Astrocyte (in vitro differentiated cells and primary cell): ENCODE data around the gene HECA. TPM values are rescaled to one million over a fixed set of nuclear protein-coding genes. Genes with fewer than 3 reads are reported as not detected.

ENCODE experiments used
- DNase-seq: peaks from one replicate; pipeline ENCODE4 v3.0.0-alpha.2; 2010; ENCODE audit warnings: low read depth
- FAIRE-seq: peaks from 2 replicates; lab custom pipeline; 2011; peaks lifted over from hg19 to GRCh38; lab: Jason Lieb, UNC
- H2AFZ ChIP-seq: 2 replicates; pipeline ENCODE4 v1.6.0; 2012; ENCODE audit warnings: low read depth, low read length, inconsistent platforms
- H3K27ac ChIP-seq: 2 replicates; pipeline ENCODE4 v1.5.1; 2011; ENCODE audit warnings: low read depth, low read length, inconsistent platforms
- H3K27me3 ChIP-seq: 2 replicates; pipeline ENCODE4 v1.6.0; 2011; ENCODE audit warnings: low read length, inconsistent platforms; ENCODE audit not compliant: insufficient read depth
- H3K36me3 ChIP-seq: 2 replicates; pipeline ENCODE4 v1.5.1; 2011; ENCODE audit warnings: low read length, inconsistent platforms; ENCODE audit not compliant: insufficient read depth
- H3K4me1 ChIP-seq: 2 replicates; pipeline ENCODE4 v1.5.1; 2011; ENCODE audit warnings: low read length, inconsistent platforms; ENCODE audit not compliant: insufficient read depth
- H3K4me2 ChIP-seq: 2 replicates; pipeline ENCODE4 v1.6.0; 2012; ENCODE audit warnings: low read length, inconsistent platforms
- H3K4me3 ChIP-seq: 2 replicates; pipeline ENCODE4 v1.5.1; 2011; ENCODE audit warnings: low read depth, mild to moderate bottlenecking, low read length, inconsistent platforms; ENCODE audit not compliant: insufficient read depth
- H3K79me2 ChIP-seq: 2 replicates; pipeline ENCODE4 v1.6.0; 2012; ENCODE audit warnings: mild to moderate bottlenecking, low read length, inconsistent platforms; ENCODE audit not compliant: insufficient read depth
- H3K9ac ChIP-seq: 2 replicates; pipeline ENCODE4 v1.6.0; 2012; ENCODE audit warnings: mild to moderate bottlenecking, low read length, inconsistent platforms
- H3K9me3 ChIP-seq: 2 replicates; pipeline ENCODE4 v1.5.1; 2012; ENCODE audit warnings: low read depth, mild to moderate bottlenecking, low read length, inconsistent platforms; ENCODE audit not compliant: insufficient read depth
- H4K20me1 ChIP-seq: 2 replicates; pipeline ENCODE4 v1.6.0; 2012; ENCODE audit warnings: low read length, inconsistent platforms; ENCODE audit not compliant: insufficient read depth
- H3K27ac Mint-ChIP-seq: one replicate; pipeline ENCODE4 v1.8.0; 2021; ENCODE audit warnings: mild to moderate bottlenecking, mixed read lengths; ENCODE audit not compliant: unreplicated experiment
- H3K27me3 Mint-ChIP-seq: one replicate; pipeline ENCODE4 v1.8.0; 2021; ENCODE audit warnings: low read depth, mixed read lengths; ENCODE audit not compliant: unreplicated experiment
- H3K36me3 Mint-ChIP-seq: one replicate; pipeline ENCODE4 v1.8.0; 2021; ENCODE audit warnings: low read depth, mixed read lengths; ENCODE audit not compliant: unreplicated experiment
- H3K4me1 Mint-ChIP-seq: one replicate; pipeline ENCODE4 v1.8.0; 2021; ENCODE audit warnings: low read depth, mixed read lengths; ENCODE audit not compliant: unreplicated experiment
- H3K4me3 Mint-ChIP-seq: one replicate; pipeline ENCODE4 v1.8.0; 2021; ENCODE audit warnings: mild to moderate bottlenecking, moderate library complexity, mixed read lengths; ENCODE audit not compliant: unreplicated experiment
- H3K9me3 Mint-ChIP-seq: one replicate; pipeline ENCODE4 v1.8.0; 2021; ENCODE audit warnings: mild to moderate bottlenecking, mixed read lengths; ENCODE audit not compliant: unreplicated experiment
- EZH2 ChIP-seq: IDR thresholded peaks from 2 replicates; pipeline ENCODE4 v1.6.1; 2012; ENCODE audit warnings: mild to moderate bottlenecking, low read length, inconsistent platforms; ENCODE audit not compliant: insufficient read depth
- total RNA-seq: library from RNA; stranded (reverse); gene quantifications from 2 replicates; pipeline ENCODE4 v1.2.1, GENCODE V29; 2021
- TF ChIP-seq, protein P1 (sequence below): IDR thresholded peaks from 2 replicates; pipeline ENCODE4 v1.5.1; 2011; ENCODE audit warnings: low read depth, mild to moderate bottlenecking, inconsistent platforms, low read length, moderate library complexity; ENCODE audit not compliant: insufficient read depth

HECA gene
- total RNA-seq, 1 donor from 2014 or later: 11.1 TPM

DNA sequence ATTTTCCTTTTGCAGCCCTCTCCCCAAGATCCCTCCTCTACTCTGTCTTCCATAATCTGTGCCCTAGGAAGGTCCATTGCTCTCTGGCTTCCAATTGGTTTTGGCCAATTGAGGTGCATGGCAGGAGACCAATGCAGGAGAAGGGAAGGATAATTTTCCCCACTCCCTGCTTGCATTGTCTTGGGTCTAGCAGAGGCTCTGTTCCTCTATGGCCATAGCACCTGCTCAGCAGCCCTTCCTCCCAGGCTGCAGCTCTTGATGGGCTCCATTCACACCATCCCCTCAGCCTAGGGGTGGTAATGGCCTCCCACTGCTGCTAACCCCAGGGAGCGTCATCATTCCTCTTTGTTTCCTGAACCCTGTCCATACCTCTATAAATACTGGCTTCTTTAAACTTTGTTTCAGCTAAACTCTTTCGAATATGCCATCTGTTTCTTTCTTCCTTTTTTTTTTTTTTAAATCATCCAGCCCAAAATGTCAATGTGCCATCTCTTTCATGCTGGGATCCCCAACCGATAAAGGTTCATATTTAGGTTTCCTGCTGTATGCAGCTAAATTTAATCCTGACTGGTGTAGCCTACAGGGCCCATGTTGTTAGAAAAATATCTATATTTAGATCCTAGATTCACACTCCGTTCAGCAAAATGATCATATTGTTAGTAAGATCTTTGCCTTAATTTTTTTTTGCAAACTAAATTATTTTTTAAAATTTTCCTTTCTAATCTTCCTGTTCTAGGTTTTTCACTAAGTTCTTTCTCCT is 63.8 kb downstream of the HECA start:
- H3K4me3 ChIP-seq: no peak overlapping the region
- H3K4me1 ChIP-seq: no peaks in the 10 kb centered on the region
- H3K9me3 ChIP-seq: no peaks in the 10 kb centered on the region
- TF ChIP-seq, protein P1, sequence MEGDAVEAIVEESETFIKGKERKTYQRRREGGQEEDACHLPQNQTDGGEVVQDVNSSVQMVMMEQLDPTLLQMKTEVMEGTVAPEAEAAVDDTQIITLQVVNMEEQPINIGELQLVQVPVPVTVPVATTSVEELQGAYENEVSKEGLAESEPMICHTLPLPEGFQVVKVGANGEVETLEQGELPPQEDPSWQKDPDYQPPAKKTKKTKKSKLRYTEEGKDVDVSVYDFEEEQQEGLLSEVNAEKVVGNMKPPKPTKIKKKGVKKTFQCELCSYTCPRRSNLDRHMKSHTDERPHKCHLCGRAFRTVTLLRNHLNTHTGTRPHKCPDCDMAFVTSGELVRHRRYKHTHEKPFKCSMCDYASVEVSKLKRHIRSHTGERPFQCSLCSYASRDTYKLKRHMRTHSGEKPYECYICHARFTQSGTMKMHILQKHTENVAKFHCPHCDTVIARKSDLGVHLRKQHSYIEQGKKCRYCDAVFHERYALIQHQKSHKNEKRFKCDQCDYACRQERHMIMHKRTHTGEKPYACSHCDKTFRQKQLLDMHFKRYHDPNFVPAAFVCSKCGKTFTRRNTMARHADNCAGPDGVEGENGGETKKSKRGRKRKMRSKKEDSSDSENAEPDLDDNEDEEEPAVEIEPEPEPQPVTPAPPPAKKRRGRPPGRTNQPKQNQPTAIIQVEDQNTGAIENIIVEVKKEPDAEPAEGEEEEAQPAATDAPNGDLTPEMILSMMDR: no peak
- no peak for TF ChIP-seq EZH2
- no peak overlapping the region for H3K27ac ChIP-seq
- H2AFZ ChIP-seq: no peak overlapping the region
- H3K9ac ChIP-seq: no peak overlapping the region
- H3K27ac Mint-ChIP-seq: no peak overlapping the region
- H3K27me3 Mint-ChIP-seq: no peaks in the 10 kb centered on the region
- H3K79me2 ChIP-seq: no peaks in the 10 kb centered on the region
- FAIRE-seq: no peak
- DNase-seq: no peak
- H4K20me1 ChIP-seq: no peaks in the 10 kb centered on the region
- H3K36me3 Mint-ChIP-seq: no peaks in the 10 kb centered on the region
- no peaks in the 10 kb centered on the region for H3K36me3 ChIP-seq
- no peak overlapping the region for H3K4me3 Mint-ChIP-seq
- no peak overlapping the region for H3K4me2 ChIP-seq
- H3K9me3 Mint-ChIP-seq: peaks cover 1% of the 10 kb centered on the region
- H3K4me1 Mint-ChIP-seq: no peaks in the 10 kb centered on the region
- H3K27me3 ChIP-seq: no peaks in the 10 kb centered on the region

DNA sequence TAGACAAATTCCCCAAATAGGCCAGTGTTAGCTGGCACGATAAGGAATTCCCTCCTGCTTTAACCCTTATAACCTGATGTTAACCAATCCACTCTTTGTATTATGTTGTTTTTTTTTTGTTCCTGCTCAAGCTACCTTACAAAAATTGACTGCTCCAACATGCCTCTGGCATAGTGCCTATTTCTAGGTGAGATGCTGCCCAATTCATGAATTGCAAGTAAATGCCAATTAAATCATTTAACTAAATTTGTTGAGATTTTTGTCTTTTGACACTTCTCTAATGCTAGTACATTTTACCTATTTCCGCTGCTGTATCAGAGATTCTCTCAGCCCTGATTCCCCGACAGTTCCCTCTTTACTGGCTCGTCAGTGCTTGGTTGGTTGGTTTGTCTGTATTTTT is 66.5 kb downstream of the HECA start:
- H3K36me3 ChIP-seq: no peaks in the 10 kb centered on the region
- DNase-seq (no peak), FAIRE-seq (no peak)
- no peak overlapping the region for H3K27ac ChIP-seq
- no peak overlapping the region for H3K4me2 ChIP-seq
- H3K9me3 Mint-ChIP-seq: peaks cover 3% of the 10 kb centered on the region
- no peaks in the 10 kb centered on the region for H3K27me3 ChIP-seq
- H3K79me2 ChIP-seq: no peaks in the 10 kb centered on the region
- no peak overlapping the region for H3K9ac ChIP-seq
- no peaks in the 10 kb centered on the region for H3K4me1 Mint-ChIP-seq
- no peaks in the 10 kb centered on the region for H3K9me3 ChIP-seq
- H3K4me3 Mint-ChIP-seq: no peak overlapping the region
- no peak overlapping the region for H3K4me3 ChIP-seq
- H3K4me1 ChIP-seq: no peaks in the 10 kb centered on the region
- H3K27ac Mint-ChIP-seq: no peak overlapping the region
- H3K27me3 Mint-ChIP-seq: no peaks in the 10 kb centered on the region
- H3K36me3 Mint-ChIP-seq: no peaks in the 10 kb centered on the region
- H4K20me1 ChIP-seq: no peaks in the 10 kb centered on the region
- TF ChIP-seq, protein P1: no peak
- H2AFZ ChIP-seq: no peak overlapping the region

DNA sequence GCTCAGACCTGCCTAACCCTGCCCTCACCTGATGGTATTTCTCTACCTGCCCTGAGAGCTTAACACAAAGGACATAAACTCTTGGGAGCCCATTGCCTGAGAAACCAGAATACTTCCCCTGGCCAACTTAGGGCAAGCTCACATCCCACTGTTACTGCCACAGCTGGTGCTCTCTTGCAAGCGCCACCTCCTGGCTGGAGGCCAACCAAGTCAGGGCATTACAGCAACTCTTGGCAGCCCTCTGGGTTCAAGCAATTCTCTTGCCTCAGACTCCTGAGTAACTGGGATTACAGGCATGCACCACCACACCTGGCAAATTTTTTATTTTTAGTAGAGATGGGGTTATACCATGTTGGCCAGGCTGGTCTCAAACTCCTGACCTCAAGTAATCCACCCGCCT is 70.1 kb downstream of the HECA start:
- peaks cover 22% of the 10 kb centered on the region for H3K9me3 Mint-ChIP-seq
- Histone ChIP-seq H3K36me3 (no peaks in the 10 kb centered on the region), H3K27me3 (no peaks in the 10 kb centered on the region), H3K9ac (no peak overlapping the region), H3K27ac (no peak overlapping the region), H2AFZ (no peak overlapping the region), H3K79me2 (no peaks in the 10 kb centered on the region), H3K9me3 (no peaks in the 10 kb centered on the region), H4K20me1 (no peaks in the 10 kb centered on the region), H3K4me2 (no peak overlapping the region), H3K4me1 (no peaks in the 10 kb centered on the region), H3K4me3 (no peak overlapping the region)
- TF ChIP-seq, protein P1: no peak
- no peak for TF ChIP-seq EZH2
- FAIRE-seq (no peak), DNase-seq (no peak)
- no peak overlapping the region for H3K4me3 Mint-ChIP-seq
- H3K27ac Mint-ChIP-seq: no peak overlapping the region
- no peaks in the 10 kb centered on the region for H3K27me3 Mint-ChIP-seq
- H3K36me3 Mint-ChIP-seq: peaks cover 4% of the 10 kb centered on the region
- no peaks in the 10 kb centered on the region for H3K4me1 Mint-ChIP-seq
